HG02798 (cell line): ENCODE data around the gene NT5M.

Source experiments
- ATAC-seq: cut with Tn5 transposase; IDR thresholded peaks from one replicate; pipeline ENCODE4 v1.9.1; 2021; ENCODE audit warnings: mild to moderate bottlenecking; ENCODE audit not compliant: unreplicated experiment, poor library complexity

NT5M gene

GRCh38 chr17:17328251-17328650 lies 25.1 kb downstream of the NT5M start:
- no peak for ATAC-seq

GRCh38 chr17:17341452-17341851 lies 38.3 kb downstream of the NT5M start:
- ATAC-seq, result no peak

- no peak for ATAC-seq
Measured at GRCh38 chr17:17342242-17342945, 39.2 kb downstream of the NT5M start.

- no peak for ATAC-seq
Measured at GRCh38 chr17:17343160-17343735, 40.1 kb downstream of the NT5M start.

- no peak for ATAC-seq
Measured at GRCh38 chr17:17343896-17344506, 40.8 kb downstream of the NT5M start.

GRCh38 chr17:17344507-17345293 lies 41.5 kb downstream of the NT5M start:
- no peak for ATAC-seq

GRCh38 chr17:17345294-17345597 lies 42.1 kb downstream of the NT5M start:
- no peak for ATAC-seq

- ATAC-seq, result no peak
Measured at GRCh38 chr17:17345686-17346427, 42.7 kb downstream of the NT5M start.

- ATAC-seq, result no peak
Measured at GRCh38 chr17:17346428-17347233, 43.5 kb downstream of the NT5M start.

- no peak for ATAC-seq
Measured at GRCh38 chr17:17347234-17347955, 44.2 kb downstream of the NT5M start.

- ATAC-seq, result no peak
Measured at GRCh38 chr17:17347956-17348871, 45.0 kb downstream of the NT5M start.

- ATAC-seq, result no peak
Measured at GRCh38 chr17:17348872-17349723, 45.9 kb downstream of the NT5M start.

- ATAC-seq, result no peak
Measured at GRCh38 chr17:17349724-17350106, 46.5 kb downstream of the NT5M start.

GRCh38 chr17:17350491-17351355 lies 47.5 kb downstream of the NT5M start:
- ATAC-seq, result no peak

GRCh38 chr17:17351356-17351891 lies 48.3 kb downstream of the NT5M start:
- no peak for ATAC-seq
